IMR-90 (cell line): ENCODE measurements around the gene CLEC20A.
A peak's percentile ranks its signal among the peaks of the same experiment; 100 is the strongest.

Source experiments
- BHLHE40 ChIP-seq: fragments of 150-350 bp; IDR thresholded peaks from 2 replicates; pipeline ENCODE4 v1.6.1; 2016; ENCODE audit warnings: mild to moderate bottlenecking, low read depth, low read length
- CEBPB ChIP-seq: IDR thresholded peaks from 2 replicates; pipeline ENCODE4 v1.6.1; 2012; ENCODE audit warnings: low read depth, low read length, improper control_type of control experiment
- CTCF ChIP-seq: conservative IDR thresholded peaks from 2 replicates; pipeline ENCODE4 v1.5.1; 2012; ENCODE audit warnings: mild to moderate bottlenecking, low read depth, low read length, improper control_type of control experiment
- MAFK ChIP-seq: IDR thresholded peaks from 2 replicates; pipeline ENCODE4 v1.6.1; 2012; ENCODE audit warnings: low read depth, low read length, improper control_type of control experiment
- MAZ ChIP-seq: IDR thresholded peaks from 2 replicates; pipeline ENCODE4 v1.6.1; 2012; ENCODE audit warnings: low read depth, mild to moderate bottlenecking, low read length, improper control_type of control experiment, moderate library complexity, borderline replicate concordance
- MXI1 ChIP-seq: IDR thresholded peaks from 2 replicates; pipeline ENCODE4 v1.6.1; 2012; ENCODE audit warnings: low read depth, mild to moderate bottlenecking, low read length, moderate library complexity, borderline replicate concordance
- NFE2L2 ChIP-seq: fragments of 150-350 bp; IDR thresholded peaks from 2 replicates; pipeline ENCODE4 v1.6.1; 2016; ENCODE audit warnings: low read depth, mild to moderate bottlenecking, low read length
- POLR2A ChIP-seq: IDR thresholded peaks from 2 replicates; pipeline ENCODE4 v1.6.1; 2012; ENCODE audit warnings: mild to moderate bottlenecking, low read depth, low read length
- RAD21 ChIP-seq: IDR thresholded peaks from 2 replicates; pipeline ENCODE4 v1.6.1; 2012; ENCODE audit warnings: low read length, improper control_type of control experiment
- SMC3 ChIP-seq: fragments of 150-350 bp; IDR thresholded peaks from 2 replicates; pipeline ENCODE4 v1.6.1; 2016; ENCODE audit warnings: low read depth, mild to moderate bottlenecking, antibody characterized with exemption, low read length, moderate library complexity
- USF2 ChIP-seq: fragments of 150-350 bp; IDR thresholded peaks from 2 replicates; pipeline ENCODE4 v1.6.1; 2017; ENCODE audit warnings: mild to moderate bottlenecking, antibody characterized with exemption, low read length, low read depth
- TF ChIP-seq, protein P1 (sequence below): fragments of 150-350 bp; IDR thresholded peaks from 2 replicates; pipeline ENCODE4 v1.6.1; 2016; ENCODE audit warnings: low read depth, mild to moderate bottlenecking, low read length, moderate library complexity, borderline replicate concordance

DNA sequence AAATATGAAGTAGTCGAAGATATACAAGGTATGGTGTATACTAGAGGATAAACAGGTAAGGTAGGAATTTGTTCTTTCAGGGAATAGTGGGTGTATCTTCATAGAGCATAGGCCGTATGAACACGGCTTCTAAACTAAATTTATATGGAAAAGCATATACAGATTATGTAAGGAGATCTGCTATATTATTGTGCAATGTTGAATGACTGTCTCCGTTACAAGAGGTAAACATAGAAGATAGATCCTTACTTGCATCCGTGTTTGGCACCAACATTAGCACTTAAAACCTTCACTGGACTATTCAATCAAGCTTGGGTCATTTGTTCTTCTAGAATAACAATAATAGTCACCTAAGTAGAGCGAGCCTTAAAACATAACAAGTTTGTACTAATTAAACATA lies 45.9 kb downstream of the CLEC20A start:
- no peak for TF ChIP-seq CTCF
- no peak for TF ChIP-seq POLR2A
- TF ChIP-seq USF2: no peak
- TF ChIP-seq SMC3: no peak
- TF ChIP-seq NFE2L2: no peak
- no peak for TF ChIP-seq RAD21
- TF ChIP-seq, protein P1, sequence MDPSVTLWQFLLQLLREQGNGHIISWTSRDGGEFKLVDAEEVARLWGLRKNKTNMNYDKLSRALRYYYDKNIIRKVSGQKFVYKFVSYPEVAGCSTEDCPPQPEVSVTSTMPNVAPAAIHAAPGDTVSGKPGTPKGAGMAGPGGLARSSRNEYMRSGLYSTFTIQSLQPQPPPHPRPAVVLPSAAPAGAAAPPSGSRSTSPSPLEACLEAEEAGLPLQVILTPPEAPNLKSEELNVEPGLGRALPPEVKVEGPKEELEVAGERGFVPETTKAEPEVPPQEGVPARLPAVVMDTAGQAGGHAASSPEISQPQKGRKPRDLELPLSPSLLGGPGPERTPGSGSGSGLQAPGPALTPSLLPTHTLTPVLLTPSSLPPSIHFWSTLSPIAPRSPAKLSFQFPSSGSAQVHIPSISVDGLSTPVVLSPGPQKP: no peak
- TF ChIP-seq CEBPB: peak; percentile 91
- no peak for TF ChIP-seq MAZ
- no peak for TF ChIP-seq MXI1
- no peak for TF ChIP-seq BHLHE40
- no peak for TF ChIP-seq MAFK
